ENCODE measurements around the gene AHRR.
"Not testable (repeated sequence)": the region's sequence is repeated elsewhere in the genome, so short reads cannot be mapped to it uniquely, and the experiment has no call there.

AHRR gene

GRCh38 chr5:306011-306805 is 15.3 kb upstream of the AHRR start:
- DNase-seq = no peak

- no peak for DNase-seq
These were observed 14.2 kb upstream of the AHRR start for GRCh38 chr5:307306-307705.

- DNase-seq = no peak
These were observed 13.5 kb upstream of the AHRR start for GRCh38 chr5:307794-308579.

GRCh38 chr5:308672-309271 is 12.7 kb upstream of the AHRR start:
- DNase-seq = no peak

GRCh38 chr5:309831-310230 is 11.7 kb upstream of the AHRR start:
- not testable (repeated sequence) for DNase-seq

- no peak for DNase-seq
These were observed 11.0 kb upstream of the AHRR start for GRCh38 chr5:310516-310915.

- DNase-seq = no peak
These were observed 10.5 kb upstream of the AHRR start for GRCh38 chr5:310941-311434.

GRCh38 chr5:311963-312362 is 9.6 kb upstream of the AHRR start:
- DNase-seq = no peak

- DNase-seq = no peak
These were observed 8.7 kb upstream of the AHRR start for GRCh38 chr5:312845-313244.

- DNase-seq = no peak
These were observed 8.2 kb upstream of the AHRR start for GRCh38 chr5:313265-313664.

GRCh38 chr5:313806-314376 is 7.6 kb upstream of the AHRR start:
- no peak for DNase-seq

GRCh38 chr5:314676-315487 is 6.6 kb upstream of the AHRR start:
- no peak for DNase-seq

- DNase-seq = no peak
These were observed 5.9 kb upstream of the AHRR start for GRCh38 chr5:315488-316209.

GRCh38 chr5:316210-317085 is 5.1 kb upstream of the AHRR start:
- DNase-seq = no peak

- peak; percentile 69 to 80 for DNase-seq
These were observed 4.3 kb upstream of the AHRR start for GRCh38 chr5:317086-317811.

- DNase-seq = peak in 1 of 2 donors; percentile 10
These were observed 3.1 kb upstream of the AHRR start for GRCh38 chr5:318341-318897.

GRCh38 chr5:318931-319601 is 2.4 kb upstream of the AHRR start:
- no peak for DNase-seq

GRCh38 chr5:320524-321229 is 837 bp upstream of the AHRR start:
- DNase-seq = no peak
